Pancreas (tissue), 10 donors: Measurements from ENCODE around the gene KAZN. TPM values are rescaled to one million over a fixed set of nuclear protein-coding genes. Genes with fewer than 3 reads are reported as not detected.
A peak's percentile ranks its signal among the peaks of the same experiment; 100 is the strongest.

Experiments
- ATAC-seq, 4 donors: fragments of 200-7000 bp; cut with Tn5 transposase; one replicate each; pipeline versions ENCODE4 v1.8.0 to v1.9.1; 2020; ENCODE audit warnings: mild to moderate bottlenecking in 4 of 4, moderate library complexity in 4 of 4
- DNase-seq, 6 donors: peaks; one replicate each; pipeline ENCODE4 v3.0.0-alpha.2; 2020
- FAIRE-seq: peaks from 2 replicates; lab custom pipeline; 2012; peaks lifted over from hg19 to GRCh38; lab: Jason Lieb, UNC
- H3K27ac ChIP-seq, 4 donors: fragments of 200-600 bp; sonication (generic); 1 replicate in 3 of 4; 2 replicates in 1 of 4; pipeline versions ENCODE4 v1.5.0 to v1.8.0; 2020
- H3K27me3 ChIP-seq, 4 donors: fragments of 200-600 bp; one replicate each; pipeline ENCODE4 v1.8.0; 2021
- H3K36me3 ChIP-seq, 3 donors: fragments of 200-600 bp; sonication (generic) in 1 of 3; one replicate each; pipeline versions ENCODE4 v1.5.0 to v1.8.0; 2020 to 2021
- H3K4me1 ChIP-seq, 3 donors: fragments of 200-600 bp; one replicate each; pipeline ENCODE4 v1.8.0; 2021
- H3K4me3 ChIP-seq, 4 donors: fragments of 200-600 bp; sonication (generic) in 2 of 4; one replicate each; pipeline versions ENCODE4 v1.5.0 to v1.8.0; 2020 to 2021
- H3K9me3 ChIP-seq, 4 donors: fragments of 200-600 bp; one replicate each; pipeline ENCODE4 v1.8.0; 2021
- CTCF ChIP-seq, 4 donors: fragments of 200-600 bp; sonication (generic) in 3 of 4; IDR thresholded peaks; one replicate each; pipeline versions ENCODE4 v1.5.0 to v1.8.0; 2021; ENCODE audit warnings: antibody characterized with exemption in 4 of 4
- WGBS, 2 donors: extraction: QIAGEN DNeasy Blood & Tissue Kit; methylation state at CpG; one replicate each; pipeline ENCODE4 v1.1.7; 2013; 5-methylcytosine and 5-hydroxymethylcytosine counted together
- intact Hi-C, 3 donors: fragments of 100-400 bp; cut with DNase I; formaldehyde crosslinking; loops; one replicate each; pipeline versions ENCODE4 v1.11.1 to v1.14.2; 2022
- polyA plus RNA-seq, 2 donors: library from polyadenylated mRNA; stranded (reverse); fragments of 200-250 nt; gene quantifications; one replicate each; pipeline ENCODE4 v1.2.3, GENCODE V29; 2013
- total RNA-seq, 6 donors: library from RNA; stranded (reverse); fragmentation: NEBNext Ultra II Directional in 4 of 6; extraction: Animal tissue kit (Norgen Biotek cat#: 25700) in 4 of 6; gene quantifications; one replicate each; pipeline versions ENCODE4 v1.2.1 to v1.2.4, GENCODE V29; 2021 to 2023
- donor health status: healthy with polysubstance abuse.
- donor health status: DM: no; HTN: no; CAD: no; lungs with moderate emphysema.
- donor health status: DM: no; HTN: no; CAD: no.
- donor health status: control.
- donor health status: control.
- donor health status: Bipolar disorder and iron deficiency.
- donor health status: DM: yes; HTN: yes; CAD: no.
- donor health status: DM: no; HTN: no; CAD: no.
- donor health status: DM: no; HTN: no; CAD: no.
- donor health status: DM: yes; HTN: yes; CAD: no.

KAZN gene
- total and polyA plus RNA-seq, 8 donors = 2.4 to 6.0 (median 4.1) TPM

- Histone ChIP-seq H3K36me3 (no peaks in the 10 kb centered on the region), H3K27ac (no peak overlapping the region), H3K9me3 (no peaks in the 10 kb centered on the region), H3K4me3 (no peak overlapping the region), H3K27me3 (no peaks in the 10 kb centered on the region), H3K4me1 (no peaks in the 10 kb centered on the region)
- DNase-seq (no peak), FAIRE-seq (no peak), ATAC-seq (no peak)
- 85 to 89% methylated on average over 13 of the region's 13 CpGs for WGBS, 2 donors
- TF ChIP-seq CTCF (IDR thresholded peaks at IDR 0.05) = no peak
- intact Hi-C loops = no loop called here
Measured at GRCh38 chr1:14993414-14993813, 394.9 kb downstream of the KAZN start.

GRCh38 chr1:14994148-14994547, 395.7 kb downstream of the KAZN start:
- no peak for TF ChIP-seq CTCF (IDR thresholded peaks at IDR 0.05)
- H3K4me1 ChIP-seq = no peaks in the 10 kb centered on the region
- WGBS, 2 donors = 91 to 96% methylated on average over 7 of the region's 7 CpGs
- no peaks in the 10 kb centered on the region for H3K36me3 ChIP-seq
- no peaks in the 10 kb centered on the region for H3K27me3 ChIP-seq
- no peak for ATAC-seq
- no peaks in the 10 kb centered on the region for H3K9me3 ChIP-seq
- FAIRE-seq = no peak
- intact Hi-C loops = no loop called here
- no peak overlapping the region for H3K27ac ChIP-seq
- H3K4me3 ChIP-seq = no peak overlapping the region
- no peak for DNase-seq

- no peak overlapping the region for H3K4me3 ChIP-seq
- no peaks in the 10 kb centered on the region for H3K4me1 ChIP-seq
- no peak overlapping the region for H3K27ac ChIP-seq
- H3K36me3 ChIP-seq = no peaks in the 10 kb centered on the region
- no peak for TF ChIP-seq CTCF (IDR thresholded peaks at IDR 0.05)
- H3K9me3 ChIP-seq = no peaks in the 10 kb centered on the region
- ATAC-seq = peak; percentile 34 to 94 (median 85)
- 64% methylated on average over 9 of the region's 9 CpGs for WGBS, 2 donors
- peak in 4 of 6 donors; percentile 32 to 67 (median 52) for DNase-seq
- no peaks in the 10 kb centered on the region for H3K27me3 ChIP-seq
- intact Hi-C loops = no loop called here
- no peak for FAIRE-seq
Measured at GRCh38 chr1:14994841-14995437, 396.5 kb downstream of the KAZN start.

GRCh38 chr1:14996133-14997050, 397.9 kb downstream of the KAZN start:
- Histone ChIP-seq H3K27me3 (no peaks in the 10 kb centered on the region), H3K9me3 (no peaks in the 10 kb centered on the region), H3K36me3 (no peaks in the 10 kb centered on the region), H3K4me1 (no peaks in the 10 kb centered on the region), H3K4me3 (no peak overlapping the region), H3K27ac (no peak overlapping the region)
- WGBS, 2 donors = 84 to 88% methylated on average over 23 of the region's 23 CpGs
- DNase-seq (no peak), ATAC-seq (peak in 1 of 4 donors; percentile 18), FAIRE-seq (no peak)
- TF ChIP-seq CTCF (IDR thresholded peaks at IDR 0.05) = no peak
- intact Hi-C loops = no loop called here
